ENCODE measurements around the gene BMP8B. TPM values are rescaled to one million over a fixed set of nuclear protein-coding genes. Genes with fewer than 3 reads are reported as not detected.

BMP8B gene, protein sequence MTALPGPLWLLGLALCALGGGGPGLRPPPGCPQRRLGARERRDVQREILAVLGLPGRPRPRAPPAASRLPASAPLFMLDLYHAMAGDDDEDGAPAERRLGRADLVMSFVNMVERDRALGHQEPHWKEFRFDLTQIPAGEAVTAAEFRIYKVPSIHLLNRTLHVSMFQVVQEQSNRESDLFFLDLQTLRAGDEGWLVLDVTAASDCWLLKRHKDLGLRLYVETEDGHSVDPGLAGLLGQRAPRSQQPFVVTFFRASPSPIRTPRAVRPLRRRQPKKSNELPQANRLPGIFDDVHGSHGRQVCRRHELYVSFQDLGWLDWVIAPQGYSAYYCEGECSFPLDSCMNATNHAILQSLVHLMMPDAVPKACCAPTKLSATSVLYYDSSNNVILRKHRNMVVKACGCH
- 1 to 10 TPM; 2.8 to 4.3 (median 3.6) TPM for total RNA-seq
- 3.1 TPM for total RNA-seq (2013)

DNA sequence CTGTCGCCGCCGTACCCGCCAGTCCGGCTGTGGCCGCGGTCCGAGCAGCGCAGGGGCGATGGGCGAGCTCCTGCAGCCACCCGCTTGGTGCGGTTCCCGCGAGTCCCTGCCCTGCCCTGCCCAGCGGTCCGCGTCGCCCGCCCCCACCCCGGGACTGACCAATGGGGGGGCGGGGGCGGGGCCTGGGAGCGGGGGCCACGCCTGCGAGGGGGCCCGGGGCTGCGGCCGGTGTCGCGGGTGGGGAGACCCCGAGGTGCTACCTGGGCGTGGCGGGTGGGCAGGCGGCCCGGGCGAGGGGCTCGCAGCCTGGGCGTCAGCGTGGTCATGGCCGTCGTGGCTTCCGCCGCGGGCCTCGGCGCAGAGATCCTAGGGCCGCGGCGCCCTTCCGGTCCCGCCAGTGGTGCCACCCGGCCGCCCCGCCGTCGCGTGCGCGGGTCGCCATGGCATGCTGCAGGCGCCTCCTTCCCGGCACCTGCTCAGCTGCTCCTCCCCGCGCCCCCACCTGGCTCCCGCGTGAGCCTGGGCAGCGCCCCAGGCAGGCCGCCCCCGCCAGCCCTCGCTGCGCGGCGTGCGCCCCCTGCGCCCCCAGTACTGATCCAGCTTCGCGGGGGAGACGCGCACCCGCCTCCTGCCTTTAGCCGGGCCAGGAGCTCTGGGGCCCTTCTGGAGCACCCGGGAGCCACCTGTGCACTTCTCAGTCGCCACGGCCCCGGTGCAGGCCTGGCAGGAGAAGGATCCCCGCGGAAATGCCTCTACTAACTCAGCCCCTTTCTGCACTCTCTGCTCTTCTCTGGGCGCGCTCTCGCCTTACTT, at the start of gene BMP8B:
BMP8B (minus strand) TSS at position 108 of the 813 bp plus-strand sequence. CDS start 380 bp downstream, outside the sequence.
- no peaks in the 10 kb centered on the region for H3K9me3 Mint-ChIP-seq
- WGBS (ENCODE audit: insufficient coverage) = 2% methylated on average over 91 of the region's 91 CpGs
- H3K4me1 ChIP-seq (ENCODE audit: control insufficient read depth, insufficient read depth, low read length) = peaks cover 14% of the 10 kb centered on the region
- H3K27me3 Mint-ChIP-seq (ENCODE audit: low read depth in 2 of 2) = no peaks in the 10 kb centered on the region
- DNase-seq (peak; percentile 56 to 70), ATAC-seq (peak; percentile 86 to 90 (median 89))
- H3K4me3 Mint-ChIP-seq = peak within 1 kb of the TSS; percentile 87
- H3K27ac ChIP-seq (ENCODE audit: low read length) = peak within 1 kb of the TSS; percentile 38
- H3K27ac Mint-ChIP-seq = peak within 1 kb of the TSS; percentile 73 to 83
- peaks cover 5 to 15% of the 10 kb centered on the region in 2 donors for H3K4me1 Mint-ChIP-seq
- intact Hi-C loops (cut with micrococcal nuclease) = no loop called here
- H3K9me3 ChIP-seq (ENCODE audit: control insufficient read depth, insufficient read depth, low read length) = no peaks in the 10 kb centered on the region
- no peaks in the 10 kb centered on the region for H3K36me3 Mint-ChIP-seq
- H3K36me3 ChIP-seq (ENCODE audit: control insufficient read depth, insufficient read depth, low read length) = no peaks in the 10 kb centered on the region
- no peaks in the 10 kb centered on the region for H3K27me3 ChIP-seq (ENCODE audit: control insufficient read depth, insufficient read depth, low read length)
- TF ChIP-seq, protein P1, sequence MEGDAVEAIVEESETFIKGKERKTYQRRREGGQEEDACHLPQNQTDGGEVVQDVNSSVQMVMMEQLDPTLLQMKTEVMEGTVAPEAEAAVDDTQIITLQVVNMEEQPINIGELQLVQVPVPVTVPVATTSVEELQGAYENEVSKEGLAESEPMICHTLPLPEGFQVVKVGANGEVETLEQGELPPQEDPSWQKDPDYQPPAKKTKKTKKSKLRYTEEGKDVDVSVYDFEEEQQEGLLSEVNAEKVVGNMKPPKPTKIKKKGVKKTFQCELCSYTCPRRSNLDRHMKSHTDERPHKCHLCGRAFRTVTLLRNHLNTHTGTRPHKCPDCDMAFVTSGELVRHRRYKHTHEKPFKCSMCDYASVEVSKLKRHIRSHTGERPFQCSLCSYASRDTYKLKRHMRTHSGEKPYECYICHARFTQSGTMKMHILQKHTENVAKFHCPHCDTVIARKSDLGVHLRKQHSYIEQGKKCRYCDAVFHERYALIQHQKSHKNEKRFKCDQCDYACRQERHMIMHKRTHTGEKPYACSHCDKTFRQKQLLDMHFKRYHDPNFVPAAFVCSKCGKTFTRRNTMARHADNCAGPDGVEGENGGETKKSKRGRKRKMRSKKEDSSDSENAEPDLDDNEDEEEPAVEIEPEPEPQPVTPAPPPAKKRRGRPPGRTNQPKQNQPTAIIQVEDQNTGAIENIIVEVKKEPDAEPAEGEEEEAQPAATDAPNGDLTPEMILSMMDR (IDR thresholded peaks at IDR 0.05) = no peak
- peak within 1 kb of the TSS; percentile 45 for H3K4me3 ChIP-seq (ENCODE audit: low read length)

DNA sequence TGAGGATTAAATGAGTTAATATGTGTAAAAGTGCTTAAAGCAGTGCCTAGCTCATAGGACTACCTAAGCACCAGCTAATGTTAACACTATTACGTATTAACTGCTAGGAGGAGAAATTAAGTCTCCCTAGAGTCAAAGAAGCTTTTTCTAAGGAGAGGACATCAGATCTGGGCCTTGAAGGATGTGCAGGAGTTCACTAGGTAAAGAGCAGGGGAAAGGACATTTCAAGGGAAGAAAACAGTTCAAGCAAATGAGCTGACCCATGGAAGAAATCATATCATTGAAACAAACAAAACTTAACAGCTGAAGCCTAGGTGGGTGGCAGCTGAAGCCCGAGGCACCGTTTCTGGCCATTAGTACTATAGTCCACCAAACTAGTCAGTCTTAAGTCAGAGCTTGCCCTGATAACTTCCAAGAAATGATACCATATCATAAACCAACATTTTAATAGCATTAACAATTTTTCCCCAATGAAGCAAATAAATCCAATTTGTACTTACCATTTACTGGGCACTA, 48.0 kb upstream of the BMP8B start:
- peaks cover 6% of the 10 kb centered on the region for H3K4me1 ChIP-seq (ENCODE audit: control insufficient read depth, insufficient read depth, low read length)
- no peaks in the 10 kb centered on the region for H3K4me1 Mint-ChIP-seq
- intact Hi-C loops (cut with micrococcal nuclease) = no loop called here
- no peak overlapping the region for H3K27ac Mint-ChIP-seq
- no peak overlapping the region for H3K4me3 ChIP-seq (ENCODE audit: low read length)
- no peaks in the 10 kb centered on the region for H3K27me3 Mint-ChIP-seq (ENCODE audit: low read depth in 2 of 2)
- TF ChIP-seq, protein P1 (IDR thresholded peaks at IDR 0.05) = no peak
- H3K27me3 ChIP-seq (ENCODE audit: control insufficient read depth, insufficient read depth, low read length) = no peaks in the 10 kb centered on the region
- no peaks in the 10 kb centered on the region for H3K9me3 ChIP-seq (ENCODE audit: control insufficient read depth, insufficient read depth, low read length)
- ATAC-seq (no peak), DNase-seq (no peak)
- no peak overlapping the region for H3K4me3 Mint-ChIP-seq
- H3K9me3 Mint-ChIP-seq = no peaks in the 10 kb centered on the region
- peaks cover 28% of the 10 kb centered on the region for H3K36me3 ChIP-seq (ENCODE audit: control insufficient read depth, insufficient read depth, low read length)
- H3K27ac ChIP-seq (ENCODE audit: low read length) = no peak overlapping the region
- 98% methylated on average over 3 of the region's 3 CpGs for WGBS (ENCODE audit: insufficient coverage)
- peaks cover 6% of the 10 kb centered on the region for H3K36me3 Mint-ChIP-seq

DNA sequence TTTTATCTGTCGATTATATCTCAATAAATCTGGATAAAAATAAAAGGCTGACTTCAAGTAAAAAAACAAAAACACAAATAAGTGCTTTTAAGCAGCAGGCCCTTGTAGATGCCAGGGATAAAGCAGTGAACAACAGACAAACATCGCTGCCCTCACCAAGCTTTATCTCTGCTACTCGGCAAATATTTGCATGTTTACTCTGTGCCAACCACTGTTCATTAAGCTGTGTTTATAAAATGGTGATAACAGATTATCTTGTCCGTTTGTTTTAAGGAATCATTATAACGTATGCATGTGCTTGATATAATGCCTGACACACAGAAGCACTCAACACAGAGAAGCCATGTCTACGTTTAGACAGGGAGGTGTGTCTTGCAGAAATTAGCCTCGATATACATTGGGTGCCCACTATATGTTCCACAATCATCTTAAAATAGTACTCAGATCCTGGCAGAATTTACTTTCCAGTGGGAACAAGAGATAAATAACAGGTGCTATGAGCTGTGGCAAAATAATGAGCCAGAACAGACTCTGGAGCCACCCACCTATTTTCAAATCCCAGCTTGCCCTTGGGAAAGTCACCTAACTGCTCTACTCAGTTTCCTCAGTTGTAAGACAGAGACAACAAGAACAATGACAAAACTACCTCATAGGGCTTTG, 47.4 kb upstream of the BMP8B start:
- intact Hi-C loops (cut with micrococcal nuclease) = no loop called here
- no peak overlapping the region for H3K4me3 Mint-ChIP-seq
- no peaks in the 10 kb centered on the region for H3K9me3 Mint-ChIP-seq

More for the DNA sequence above, 47.4 kb upstream of the BMP8B start:
- Histone ChIP-seq H3K4me1 (ENCODE audit: control insufficient read depth, insufficient read depth, low read length) (peaks cover 6% of the 10 kb centered on the region), H3K9me3 (ENCODE audit: control insufficient read depth, insufficient read depth, low read length) (no peaks in the 10 kb centered on the region), H3K27me3 (ENCODE audit: control insufficient read depth, insufficient read depth, low read length) (no peaks in the 10 kb centered on the region), H3K27ac (ENCODE audit: low read length) (no peak overlapping the region), H3K36me3 (ENCODE audit: control insufficient read depth, insufficient read depth, low read length) (peaks cover 22% of the 10 kb centered on the region), H3K4me3 (ENCODE audit: low read length) (no peak overlapping the region)
- no peak for DNase-seq
- no peak for ATAC-seq
- H3K4me1 Mint-ChIP-seq = no peaks in the 10 kb centered on the region
- H3K36me3 Mint-ChIP-seq = no peaks in the 10 kb centered on the region
- no peak overlapping the region for H3K27ac Mint-ChIP-seq
- H3K27me3 Mint-ChIP-seq (ENCODE audit: low read depth in 2 of 2) = no peaks in the 10 kb centered on the region
- WGBS (ENCODE audit: insufficient coverage) = 96% methylated on average over 6 of the region's 7 CpGs
- TF ChIP-seq, protein P1 (IDR thresholded peaks at IDR 0.05) = no peak

Measured in natural killer cell (primary cell).